HepG2 (cell line): Measurements from ENCODE around the gene MFAP4. TPM values are rescaled to one million over a fixed set of nuclear protein-coding genes. Genes with fewer than 3 reads are reported as not detected.
"Not testable (repeated sequence)": the region's sequence is repeated elsewhere in the genome, so short reads cannot be mapped to it uniquely, and the experiment has no call there.

Experiments used
- ATAC-seq: fragments of 200-7000 bp; cut with Tn5 transposase; 3 replicates; pipeline ENCODE4 v1.9.1; 2020; ENCODE audit warnings: mild to moderate bottlenecking, moderate library complexity
- BruUV-seq: library from RNA; stranded (reverse); fragments of 400-500 nt; replicated peaks from 2 replicates; lab custom pipeline; 2021; lab: Mats Ljungman, UMichigan
- CTCF ChIA-PET: fragments of 300-600 bp; formaldehyde crosslinking; extraction: SDS; loops from one replicate; lab custom pipeline; 2021; ENCODE audit warnings: low total read pairs, inconsistent platforms, low intra/inter-chr PET ratio; lab: Yijun Ruan, JAX
- POLR2A ChIA-PET: fragments of 350-600 bp; sonication (Branson Sonifier 250); formaldehyde crosslinking; loops from one replicate; lab custom pipeline; 2020; ENCODE audit warnings: antibody characterized with exemption, inconsistent platforms; lab: Yijun Ruan, JAX
- DNase-seq: peaks from one replicate; pipeline ENCODE4 v3.0.0-alpha.2; 2015; ENCODE audit warnings: low spot score
- FAIRE-seq: peaks from 3 replicates; lab custom pipeline; 2011; peaks lifted over from hg19 to GRCh38; lab: Jason Lieb, UNC
- H2AFZ ChIP-seq: one replicate; pipeline ENCODE4 v1.6.1; 2011; ENCODE audit warnings: low read length, inconsistent platforms
- H3K27ac ChIP-seq: fragments of 300-600 bp; 3 replicates; pipeline ENCODE4 v1.8.0; 2011; ENCODE audit warnings: mixed run types, mild to moderate bottlenecking, mixed read lengths, low read length, inconsistent platforms; ENCODE audit not compliant: insufficient read depth; ENCODE audit errors: extremely low read length
- H3K27me3 ChIP-seq, 2 experiments: fragments of 200-600 bp in 1 of 2; 2 replicates in 1 of 2; 3 replicates in 1 of 2; pipeline versions ENCODE4 v1.6.0 to v1.8.0; 2011; ENCODE audit warnings: low read length in 2 of 2, mild to moderate bottlenecking in 2 of 2, moderate library complexity in 2 of 2, inconsistent platforms in 1 of 2; ENCODE audit not compliant: insufficient read depth in 2 of 2, control insufficient read depth in 1 of 2
- H3K36me3 ChIP-seq, 2 experiments: fragments of 200-600 bp in 1 of 2; replicated peaks in 1 of 2; 2 replicates in 1 of 2; 3 replicates in 1 of 2; pipeline versions ENCODE4 v1.5.1 to v1.8.0; 2011; ENCODE audit warnings: low read length in 2 of 2, inconsistent platforms in 1 of 2; ENCODE audit not compliant: insufficient read depth in 2 of 2, control insufficient read depth in 1 of 2
- H3K4me1 ChIP-seq: 2 replicates; pipeline ENCODE4 v1.5.1; 2012; ENCODE audit warnings: low read length, inconsistent platforms; ENCODE audit not compliant: insufficient read depth
- H3K4me2 ChIP-seq: 2 replicates; pipeline ENCODE4 v1.6.0; 2011; ENCODE audit warnings: low read depth, low read length, inconsistent platforms
- H3K4me3 ChIP-seq, 3 experiments: fragments of 200-600 bp in 1 of 3; sonication (generic), shearing (Covaris generic) in 1 of 3; replicated peaks in 1 of 3; 2 replicates each; pipeline ENCODE4 v1.5.1; 2011 to 2016; ENCODE audit warnings: low read length in 3 of 3, inconsistent platforms in 2 of 3, low read depth in 2 of 3, mild to moderate bottlenecking in 2 of 3, control low read depth in 1 of 3, mixed read lengths in 1 of 3; ENCODE audit not compliant: insufficient read depth in 1 of 3
- H3K79me2 ChIP-seq: one replicate; pipeline ENCODE4 v1.6.1; 2011; ENCODE audit warnings: low read length, inconsistent platforms; ENCODE audit not compliant: insufficient read depth
- H3K9ac ChIP-seq: 2 replicates; pipeline ENCODE4 v1.6.0; 2011; ENCODE audit warnings: mild to moderate bottlenecking, low read depth, low read length, inconsistent platforms; ENCODE audit not compliant: insufficient read depth
- H3K9me3 ChIP-seq: 2 replicates; pipeline ENCODE4 v1.5.1; 2012; ENCODE audit warnings: mild to moderate bottlenecking, low read length
- H4K20me1 ChIP-seq: 2 replicates; pipeline ENCODE4 v1.6.0; 2011; ENCODE audit warnings: inconsistent platforms, mild to moderate bottlenecking, low read length, moderate library complexity; ENCODE audit not compliant: insufficient read depth
- ARID3A ChIP-seq: IDR thresholded peaks from 2 replicates; pipeline ENCODE4 v1.6.1; 2012; ENCODE audit warnings: low read depth, low read length, improper control_type of control experiment
- CCDC6 ChIP-seq: sonication (generic); formaldehyde crosslinking; IDR thresholded peaks from 2 replicates; pipeline ENCODE4 v1.8.1; 2022; ENCODE audit warnings: mild to moderate bottlenecking, missing genetic modification reagents, moderate library complexity
- CREM ChIP-seq, 2 experiments: sonication (generic) in 1 of 2; formaldehyde crosslinking in 1 of 2; IDR thresholded peaks; 2 replicates each; pipeline versions ENCODE4 v1.4.0 to v1.6.1; 2016 to 2020; ENCODE audit warnings: antibody characterized with exemption in 1 of 2, mild to moderate bottlenecking in 1 of 2, missing genetic modification reagents in 1 of 2
- DR1 ChIP-seq: sonication (generic); formaldehyde crosslinking; IDR thresholded peaks from 2 replicates; pipeline ENCODE4 v1.8.0; 2021; ENCODE audit warnings: mild to moderate bottlenecking, missing genetic modification reagents, inconsistent platforms
- MEF2D ChIP-seq: sonication (generic); formaldehyde crosslinking; IDR thresholded peaks from 2 replicates; pipeline ENCODE4 v1.5.1; 2020; ENCODE audit warnings: mild to moderate bottlenecking, missing genetic modification reagents
- MTF1 ChIP-seq: sonication (generic); formaldehyde crosslinking; IDR thresholded peaks from 2 replicates; pipeline ENCODE4 v1.5.0; 2020; ENCODE audit warnings: missing genetic modification reagents
- PHF20 ChIP-seq: sonication (generic); formaldehyde crosslinking; IDR thresholded peaks from 2 replicates; pipeline ENCODE4 v1.5.0; 2020; ENCODE audit warnings: mild to moderate bottlenecking, missing genetic modification reagents
- RXRB ChIP-seq: IDR thresholded peaks from 2 replicates; pipeline ENCODE4 v1.6.1; 2016; ENCODE audit warnings: borderline replicate concordance, missing genetic modification reagents, missing compliant biosample characterization
- SMYD3 ChIP-seq: sonication (generic); formaldehyde crosslinking; IDR thresholded peaks from 2 replicates; pipeline ENCODE4 v1.8.1; 2023; ENCODE audit warnings: mild to moderate bottlenecking, missing genetic modification reagents
- ZFP82 ChIP-seq: sonication (generic); formaldehyde crosslinking; IDR thresholded peaks from 2 replicates; pipeline ENCODE4 v1.5.1; 2020; ENCODE audit warnings: mild to moderate bottlenecking, missing genetic modification reagents, borderline replicate concordance
- ZNF432 ChIP-seq: sonication (generic); formaldehyde crosslinking; IDR thresholded peaks from 2 replicates; pipeline ENCODE4 v1.5.0; 2020; ENCODE audit warnings: missing genetic modification reagents, mild to moderate bottlenecking, borderline replicate concordance
- WGBS: methylation state at CpG from one replicate; pipeline ENCODE4 v1.1.6; 2017; ENCODE audit warnings: low lambda C conversion rate; 5-methylcytosine and 5-hydroxymethylcytosine counted together
- in situ Hi-C: cut with HindIII; loops from 2 replicates; pipeline ENCODE4 v1.10.0; 2017; ENCODE audit warnings: low pct_unique_long_range_greater_than_20kb; ENCODE audit not compliant: extremely low pct_ligation_motif_present
- intact Hi-C: fragments of 100-400 bp; cut with micrococcal nuclease; formaldehyde crosslinking; loops from one replicate; pipeline ENCODE4 v1.10.0; 2022; ENCODE audit not compliant: unreplicated experiment
- polyA plus RNA-seq, 8 experiments: library from polyadenylated mRNA; depleted of rRNA in 3 of 8; stranded (reverse) in 7 of 8; unstranded in 1 of 8; fragments of >200 nt; fragmentation: Illumina TruSeq in 4 of 8; extraction: Trizol in 4 of 8; gene quantifications; 2 replicates each; pipeline versions ENCODE4 v1.2.1 to v1.2.3, GENCODE V29; 2011 to 2016; ENCODE audit warnings: low read depth in 4 of 8, missing spikeins in 1 of 8, mixed read lengths in 1 of 8; ENCODE audit not compliant: insufficient read depth in 1 of 8
- total RNA-seq, 5 experiments: library from RNA; depleted of rRNA; stranded (reverse); fragments of >200 nt; fragmentation: Illumina TruSeq; extraction: Trizol; gene quantifications; 2 replicates each; pipeline ENCODE4 v1.2.3, GENCODE V29; 2016; ENCODE audit warnings: low read depth in 1 of 5
- TF ChIP-seq, protein P1 (sequence below): sonication (generic); formaldehyde crosslinking; IDR thresholded peaks from 2 replicates; pipeline ENCODE4 v1.5.0; 2020; ENCODE audit warnings: mild to moderate bottlenecking, missing genetic modification reagents

The MFAP4 gene
- total and polyA plus RNA-seq, 2 of the 13 experiments (the other 11 are each of a cell fraction or from before 2014, with no cell fraction given): 0.08 TPM; not detected in 1

GRCh38 chr17:19353401-19353800, 33.6 kb downstream of the MFAP4 start:
- H3K4me1 ChIP-seq, CTCF ChIA-PET: not testable (repeated sequence)

GRCh38 chr17:19348806-19349205, 38.2 kb downstream of the MFAP4 start:
- in situ Hi-C loops (no loop called here), intact Hi-C loops (no loop called here)
- DNase-seq (no peak), ATAC-seq (no peak), FAIRE-seq (no peak)
- no peak overlapping the region for H3K4me2 ChIP-seq
- H3K36me3 ChIP-seq: peaks cover 0 to 1% of the 10 kb centered on the region in 2 experiments; a peak in 2 of 5 replicates
- H3K9me3 ChIP-seq: no peaks in the 10 kb centered on the region
- BruUV-seq: no TSS peak
- CTCF ChIA-PET: no interaction called here
- no peak overlapping the region for H2AFZ ChIP-seq
- no peaks in the 10 kb centered on the region for H3K79me2 ChIP-seq
- POLR2A ChIA-PET: no interaction called here
- no peaks in the 10 kb centered on the region for H3K27me3 ChIP-seq
- H4K20me1 ChIP-seq: no peaks in the 10 kb centered on the region
- peaks cover 42% of the 10 kb centered on the region for H3K4me1 ChIP-seq
- no peak overlapping the region for H3K27ac ChIP-seq
- WGBS: 99% methylated on average over 9 of the region's 9 CpGs
- H3K9ac ChIP-seq: no peak overlapping the region
- TF ChIP-seq, protein P1, sequence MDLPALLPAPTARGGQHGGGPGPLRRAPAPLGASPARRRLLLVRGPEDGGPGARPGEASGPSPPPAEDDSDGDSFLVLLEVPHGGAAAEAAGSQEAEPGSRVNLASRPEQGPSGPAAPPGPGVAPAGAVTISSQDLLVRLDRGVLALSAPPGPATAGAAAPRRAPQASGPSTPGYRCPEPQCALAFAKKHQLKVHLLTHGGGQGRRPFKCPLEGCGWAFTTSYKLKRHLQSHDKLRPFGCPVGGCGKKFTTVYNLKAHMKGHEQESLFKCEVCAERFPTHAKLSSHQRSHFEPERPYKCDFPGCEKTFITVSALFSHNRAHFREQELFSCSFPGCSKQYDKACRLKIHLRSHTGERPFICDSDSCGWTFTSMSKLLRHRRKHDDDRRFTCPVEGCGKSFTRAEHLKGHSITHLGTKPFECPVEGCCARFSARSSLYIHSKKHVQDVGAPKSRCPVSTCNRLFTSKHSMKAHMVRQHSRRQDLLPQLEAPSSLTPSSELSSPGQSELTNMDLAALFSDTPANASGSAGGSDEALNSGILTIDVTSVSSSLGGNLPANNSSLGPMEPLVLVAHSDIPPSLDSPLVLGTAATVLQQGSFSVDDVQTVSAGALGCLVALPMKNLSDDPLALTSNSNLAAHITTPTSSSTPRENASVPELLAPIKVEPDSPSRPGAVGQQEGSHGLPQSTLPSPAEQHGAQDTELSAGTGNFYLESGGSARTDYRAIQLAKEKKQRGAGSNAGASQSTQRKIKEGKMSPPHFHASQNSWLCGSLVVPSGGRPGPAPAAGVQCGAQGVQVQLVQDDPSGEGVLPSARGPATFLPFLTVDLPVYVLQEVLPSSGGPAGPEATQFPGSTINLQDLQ (CRISPR knock-in tag): no peak
- TF ChIP-seq ARID3A: no peak
- no peak for TF ChIP-seq DR1
- TF ChIP-seq PHF20 (CRISPR knock-in tag): no peak
- TF ChIP-seq SMYD3: no peak
- no peak for TF ChIP-seq ZFP82 (CRISPR knock-in tag)
- TF ChIP-seq CCDC6 (CRISPR knock-in tag): no peak
- no peak for TF ChIP-seq MTF1
- no peak for TF ChIP-seq ZNF432
- TF ChIP-seq MEF2D (CRISPR knock-in tag): no peak
- no peak for TF ChIP-seq CREM (IDR thresholded peaks at IDR 0.05)
- TF ChIP-seq CREM (CRISPR knock-in tag; IDR thresholded peaks at IDR 0.05): no peak
- no peak for TF ChIP-seq RXRB (CRISPR knock-in tag)
- no peak overlapping the region for H3K4me3 ChIP-seq

More at GRCh38 chr17:19353401-19353800, 33.6 kb downstream of the MFAP4 start:
- POLR2A ChIA-PET: interaction anchor here (1.0 to 1.8 kb wide), 2 partner anchors 9 to 15 kb away, joined by 3 to 5 read pairs; partner anchors contain the start of gene B9D1
- WGBS: 97% methylated on average over 11 of the region's 11 CpGs
- H3K79me2 ChIP-seq, H3K9me3 ChIP-seq, FAIRE-seq, H3K27ac ChIP-seq, BruUV-seq, H3K9ac ChIP-seq, H3K4me2 ChIP-seq, ATAC-seq, H2AFZ ChIP-seq, in situ Hi-C loops, intact Hi-C loops, H3K27me3 ChIP-seq, H3K4me3 ChIP-seq, DNase-seq, H4K20me1 ChIP-seq: not testable (repeated sequence)
- H3K36me3 ChIP-seq: peaks cover 8 to 11% of the 10 kb centered on the region in 2 experiments
